HG03280 (cell line): ENCODE measurements around the gene SAXO1.

Experiments
- ATAC-seq: cut with Tn5 transposase; IDR thresholded peaks from one replicate; pipeline ENCODE4 v1.9.1; 2021; ENCODE audit warnings: mild to moderate bottlenecking, moderate library complexity; ENCODE audit not compliant: unreplicated experiment

The SAXO1 gene

GRCh38 chr9:18920141-18921084 lies 112.6 kb downstream of the SAXO1 start:
- ATAC-seq: no peak

GRCh38 chr9:18911714-18912342 lies 121.2 kb downstream of the SAXO1 start:
- ATAC-seq: no peak

GRCh38 chr9:18910916-18911315 lies 122.1 kb downstream of the SAXO1 start:
- ATAC-seq: no peak

GRCh38 chr9:18910435-18910834 lies 122.6 kb downstream of the SAXO1 start:
- no peak for ATAC-seq

- ATAC-seq: no peak
Observed at GRCh38 chr9:18909140-18910018, 123.6 kb downstream of the SAXO1 start.

GRCh38 chr9:18907927-18908625 lies 124.9 kb downstream of the SAXO1 start:
- no peak for ATAC-seq

- ATAC-seq: no peak
Observed at GRCh38 chr9:18906656-18907395, 126.2 kb downstream of the SAXO1 start.

GRCh38 chr9:18905883-18906629 lies 127.0 kb downstream of the SAXO1 start:
- no peak for ATAC-seq

- no peak for ATAC-seq
Observed at GRCh38 chr9:18905028-18905882, 127.8 kb downstream of the SAXO1 start.

GRCh38 chr9:18903450-18903849 lies 129.6 kb downstream of the SAXO1 start:
- no peak for ATAC-seq

- no peak for ATAC-seq
Observed at GRCh38 chr9:18896531-18897179, 136.4 kb downstream of the SAXO1 start.

- ATAC-seq: no peak
Observed at GRCh38 chr9:18896004-18896403, 137.0 kb downstream of the SAXO1 start.

GRCh38 chr9:18893491-18893890 lies 139.5 kb downstream of the SAXO1 start:
- ATAC-seq: no peak

- ATAC-seq: no peak
Observed at GRCh38 chr9:18893046-18893445, 140.0 kb downstream of the SAXO1 start.

GRCh38 chr9:18891946-18892670 lies 140.9 kb downstream of the SAXO1 start:
- ATAC-seq: no peak

GRCh38 chr9:18890372-18890771 lies 142.6 kb downstream of the SAXO1 start:
- ATAC-seq: peak; percentile 80

GRCh38 chr9:18889550-18889949 lies 143.5 kb downstream of the SAXO1 start:
- ATAC-seq: no peak
